IMR-90 (cell line): ENCODE results near the gene ANKRD44.

Experiments
- BHLHE40 ChIP-seq: fragments of 150-350 bp; IDR thresholded peaks from 2 replicates; pipeline ENCODE4 v1.6.1; 2016; ENCODE audit warnings: mild to moderate bottlenecking, low read depth, low read length
- CEBPB ChIP-seq: IDR thresholded peaks from 2 replicates; pipeline ENCODE4 v1.6.1; 2012; ENCODE audit warnings: low read depth, low read length, improper control_type of control experiment
- CHD1 ChIP-seq: IDR thresholded peaks from 2 replicates; pipeline ENCODE4 v1.6.1; 2012; ENCODE audit warnings: low read depth, low read length, improper control_type of control experiment
- FOS ChIP-seq: fragments of 150-350 bp; IDR thresholded peaks from 2 replicates; pipeline ENCODE4 v1.6.1; 2016; ENCODE audit warnings: low read depth, low read length
- MAFK ChIP-seq: IDR thresholded peaks from 2 replicates; pipeline ENCODE4 v1.6.1; 2012; ENCODE audit warnings: low read depth, low read length, improper control_type of control experiment
- NFE2L2 ChIP-seq: fragments of 150-350 bp; IDR thresholded peaks from 2 replicates; pipeline ENCODE4 v1.6.1; 2016; ENCODE audit warnings: low read depth, mild to moderate bottlenecking, low read length
- POLR2A ChIP-seq: IDR thresholded peaks from 2 replicates; pipeline ENCODE4 v1.6.1; 2012; ENCODE audit warnings: mild to moderate bottlenecking, low read depth, low read length
- RAD21 ChIP-seq: IDR thresholded peaks from 2 replicates; pipeline ENCODE4 v1.6.1; 2012; ENCODE audit warnings: low read length, improper control_type of control experiment
- TF ChIP-seq, protein P1 (sequence below): conservative IDR thresholded peaks from 2 replicates; pipeline ENCODE4 v1.5.1; 2012; ENCODE audit warnings: mild to moderate bottlenecking, low read depth, low read length, improper control_type of control experiment
- TF ChIP-seq, protein P2 (sequence below): fragments of 150-350 bp; IDR thresholded peaks from 2 replicates; pipeline ENCODE4 v1.6.1; 2016; ENCODE audit warnings: low read depth, mild to moderate bottlenecking, low read length, moderate library complexity, borderline replicate concordance
- TF ChIP-seq, protein P3 (sequence below): fragments of 150-350 bp; IDR thresholded peaks from 2 replicates; pipeline ENCODE4 v1.6.1; 2017; ENCODE audit warnings: mild to moderate bottlenecking, antibody characterized with exemption, low read length, low read depth

DNA sequence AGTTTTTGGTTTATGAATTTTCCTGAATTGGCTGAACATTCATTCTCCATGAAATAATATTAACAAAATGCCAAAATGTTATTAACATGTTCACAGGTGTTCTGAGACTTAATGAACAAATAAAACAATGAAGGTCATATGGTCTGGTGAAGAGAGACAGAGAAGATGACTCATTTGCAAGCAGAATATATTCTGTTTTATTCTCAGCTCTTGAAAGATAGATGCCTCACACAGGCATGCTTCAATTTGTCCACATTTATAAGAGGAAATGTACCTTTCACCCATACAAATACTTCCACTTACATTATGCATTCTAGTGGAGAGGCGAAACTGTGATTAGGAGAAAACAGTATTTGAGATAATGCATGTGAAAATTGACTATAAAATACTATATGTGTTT lies 308.7 kb downstream of the ANKRD44 start:
- TF ChIP-seq, protein P1, sequence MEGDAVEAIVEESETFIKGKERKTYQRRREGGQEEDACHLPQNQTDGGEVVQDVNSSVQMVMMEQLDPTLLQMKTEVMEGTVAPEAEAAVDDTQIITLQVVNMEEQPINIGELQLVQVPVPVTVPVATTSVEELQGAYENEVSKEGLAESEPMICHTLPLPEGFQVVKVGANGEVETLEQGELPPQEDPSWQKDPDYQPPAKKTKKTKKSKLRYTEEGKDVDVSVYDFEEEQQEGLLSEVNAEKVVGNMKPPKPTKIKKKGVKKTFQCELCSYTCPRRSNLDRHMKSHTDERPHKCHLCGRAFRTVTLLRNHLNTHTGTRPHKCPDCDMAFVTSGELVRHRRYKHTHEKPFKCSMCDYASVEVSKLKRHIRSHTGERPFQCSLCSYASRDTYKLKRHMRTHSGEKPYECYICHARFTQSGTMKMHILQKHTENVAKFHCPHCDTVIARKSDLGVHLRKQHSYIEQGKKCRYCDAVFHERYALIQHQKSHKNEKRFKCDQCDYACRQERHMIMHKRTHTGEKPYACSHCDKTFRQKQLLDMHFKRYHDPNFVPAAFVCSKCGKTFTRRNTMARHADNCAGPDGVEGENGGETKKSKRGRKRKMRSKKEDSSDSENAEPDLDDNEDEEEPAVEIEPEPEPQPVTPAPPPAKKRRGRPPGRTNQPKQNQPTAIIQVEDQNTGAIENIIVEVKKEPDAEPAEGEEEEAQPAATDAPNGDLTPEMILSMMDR = no peak
- TF ChIP-seq, protein P2, sequence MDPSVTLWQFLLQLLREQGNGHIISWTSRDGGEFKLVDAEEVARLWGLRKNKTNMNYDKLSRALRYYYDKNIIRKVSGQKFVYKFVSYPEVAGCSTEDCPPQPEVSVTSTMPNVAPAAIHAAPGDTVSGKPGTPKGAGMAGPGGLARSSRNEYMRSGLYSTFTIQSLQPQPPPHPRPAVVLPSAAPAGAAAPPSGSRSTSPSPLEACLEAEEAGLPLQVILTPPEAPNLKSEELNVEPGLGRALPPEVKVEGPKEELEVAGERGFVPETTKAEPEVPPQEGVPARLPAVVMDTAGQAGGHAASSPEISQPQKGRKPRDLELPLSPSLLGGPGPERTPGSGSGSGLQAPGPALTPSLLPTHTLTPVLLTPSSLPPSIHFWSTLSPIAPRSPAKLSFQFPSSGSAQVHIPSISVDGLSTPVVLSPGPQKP = no peak
- TF ChIP-seq, protein P3, sequence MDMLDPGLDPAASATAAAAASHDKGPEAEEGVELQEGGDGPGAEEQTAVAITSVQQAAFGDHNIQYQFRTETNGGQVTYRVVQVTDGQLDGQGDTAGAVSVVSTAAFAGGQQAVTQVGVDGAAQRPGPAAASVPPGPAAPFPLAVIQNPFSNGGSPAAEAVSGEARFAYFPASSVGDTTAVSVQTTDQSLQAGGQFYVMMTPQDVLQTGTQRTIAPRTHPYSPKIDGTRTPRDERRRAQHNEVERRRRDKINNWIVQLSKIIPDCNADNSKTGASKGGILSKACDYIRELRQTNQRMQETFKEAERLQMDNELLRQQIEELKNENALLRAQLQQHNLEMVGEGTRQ = no peak
- TF ChIP-seq CHD1 = no peak
- no peak for TF ChIP-seq CEBPB
- no peak for TF ChIP-seq POLR2A
- no peak for TF ChIP-seq FOS
- TF ChIP-seq MAFK = no peak
- no peak for TF ChIP-seq RAD21
- no peak for TF ChIP-seq NFE2L2
- no peak for TF ChIP-seq BHLHE40
